Amniotic stem cell (primary cell): ENCODE measurements around the gene NTRK3.

Source experiments
- DNase-seq: peaks from one replicate; lab custom pipeline; 2025; lab: John Stamatoyannopoulos, UW

NTRK3 gene

DNA sequence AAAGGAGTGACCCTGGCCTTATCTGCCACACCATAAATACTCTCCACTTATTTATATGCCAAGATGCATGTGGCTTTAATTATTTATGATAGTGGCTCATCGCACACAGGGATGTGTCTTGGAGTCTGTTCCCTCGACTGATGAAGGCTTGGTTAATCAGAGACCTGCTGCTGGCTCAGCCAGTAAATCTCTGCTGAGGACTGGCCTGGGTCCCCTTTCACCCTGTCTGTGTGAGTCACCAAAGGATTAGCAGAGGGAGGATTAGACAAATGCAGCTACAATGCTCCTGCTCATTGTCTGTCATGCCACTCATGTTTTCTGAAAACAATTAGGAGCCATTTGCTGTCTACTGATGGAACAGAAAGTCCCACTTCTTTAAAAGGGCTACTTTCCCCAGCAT lies 226.8 kb downstream of the NTRK3 start:
- DNase-seq: no peak

DNA sequence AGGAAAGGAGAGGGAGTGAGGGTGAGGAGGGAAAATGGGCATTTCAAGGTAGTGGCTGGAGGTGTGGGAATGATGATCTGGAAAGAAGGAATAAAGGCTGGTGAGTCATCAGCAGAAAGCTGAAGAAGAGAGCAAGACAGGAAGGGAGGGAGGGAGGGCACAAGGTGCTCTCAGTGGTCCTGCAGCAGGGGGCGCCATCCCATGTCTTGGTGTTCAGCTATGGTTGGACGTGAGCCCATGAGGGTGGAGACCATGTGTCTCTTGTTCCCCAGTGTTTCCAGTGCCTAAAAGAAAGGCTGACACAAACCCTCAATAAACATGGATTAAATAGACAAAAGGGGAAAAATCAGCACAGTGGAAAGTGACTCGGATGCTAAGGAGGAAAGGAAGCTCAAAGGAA lies 228.5 kb downstream of the NTRK3 start:
- no peak for DNase-seq

DNA sequence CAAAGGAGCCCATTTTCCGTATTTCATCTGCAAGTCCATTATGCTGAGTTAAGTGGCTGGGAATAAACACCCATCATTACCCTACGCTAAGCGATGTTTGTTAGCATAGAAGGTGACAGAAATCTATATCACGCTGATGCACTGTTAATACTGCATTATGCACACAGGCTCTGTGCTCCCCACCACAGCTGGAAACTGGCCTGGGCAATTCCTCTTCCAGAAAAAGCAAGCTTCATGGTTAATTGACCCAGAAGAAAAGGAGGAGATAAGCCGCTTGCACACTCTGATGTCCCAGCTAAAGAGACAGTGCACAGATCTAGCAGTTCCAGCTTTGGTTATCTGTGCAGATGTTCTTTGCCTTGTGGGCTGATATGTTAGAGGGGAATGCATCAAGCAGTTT lies 232.6 kb downstream of the NTRK3 start:
- no peak for DNase-seq

DNA sequence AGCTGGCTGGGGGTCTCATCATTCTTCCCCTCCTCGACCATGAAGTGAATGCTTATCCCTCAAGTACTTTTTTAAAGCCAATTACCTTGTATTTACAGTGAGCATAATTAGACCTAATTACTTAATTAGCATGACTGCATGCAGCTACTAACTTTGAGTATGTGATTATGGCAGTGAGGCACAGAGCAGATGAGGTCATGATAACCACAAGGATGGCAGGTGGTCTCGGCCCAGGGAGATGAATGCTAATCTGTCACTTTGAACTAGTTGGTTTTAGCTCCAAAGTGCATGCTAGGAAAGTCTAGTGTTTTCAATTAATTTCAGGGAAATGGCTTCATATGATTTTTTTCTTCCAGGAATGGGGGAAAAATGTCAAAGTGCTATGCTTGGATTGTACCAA lies 233.8 kb downstream of the NTRK3 start:
- DNase-seq: no peak

DNA sequence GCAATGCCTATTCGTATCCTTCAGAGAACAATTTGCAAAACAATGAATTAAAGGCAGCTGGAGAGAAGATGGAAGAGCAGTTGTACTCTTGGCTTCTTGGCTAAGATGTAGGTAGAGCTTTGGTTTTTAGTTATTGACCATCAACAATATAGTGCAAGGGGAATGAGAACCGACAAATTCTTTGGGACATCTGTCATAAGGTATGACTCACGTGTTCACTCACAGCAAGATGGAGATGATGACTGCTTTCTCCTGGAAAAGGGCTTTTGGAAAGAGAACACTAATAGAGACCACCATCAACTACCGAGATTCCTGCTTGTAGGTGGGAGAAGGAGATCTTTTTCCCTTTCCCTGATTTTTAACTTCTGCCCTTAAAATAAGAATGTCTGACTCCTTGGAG lies 234.9 kb downstream of the NTRK3 start:
- no peak for DNase-seq

DNA sequence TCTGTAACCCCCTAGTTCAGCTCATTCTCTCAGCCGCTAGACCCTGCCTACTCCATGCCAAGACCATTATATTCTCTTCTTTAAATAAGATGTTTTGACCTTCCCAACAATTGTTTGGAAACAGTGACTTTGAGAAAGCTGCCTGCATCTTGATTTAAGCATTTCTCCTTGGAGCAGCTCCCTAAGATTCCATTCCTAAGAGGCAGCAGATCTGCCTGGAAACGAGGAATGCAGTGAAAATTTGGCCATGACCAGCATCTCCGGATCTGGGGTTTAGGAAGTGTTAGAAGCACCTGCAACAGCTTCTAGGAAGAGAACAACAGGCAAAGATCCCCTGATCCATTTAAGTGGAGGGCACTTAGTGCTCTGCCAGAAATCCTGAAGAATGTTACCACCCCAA lies 235.7 kb downstream of the NTRK3 start:
- no peak for DNase-seq

DNA sequence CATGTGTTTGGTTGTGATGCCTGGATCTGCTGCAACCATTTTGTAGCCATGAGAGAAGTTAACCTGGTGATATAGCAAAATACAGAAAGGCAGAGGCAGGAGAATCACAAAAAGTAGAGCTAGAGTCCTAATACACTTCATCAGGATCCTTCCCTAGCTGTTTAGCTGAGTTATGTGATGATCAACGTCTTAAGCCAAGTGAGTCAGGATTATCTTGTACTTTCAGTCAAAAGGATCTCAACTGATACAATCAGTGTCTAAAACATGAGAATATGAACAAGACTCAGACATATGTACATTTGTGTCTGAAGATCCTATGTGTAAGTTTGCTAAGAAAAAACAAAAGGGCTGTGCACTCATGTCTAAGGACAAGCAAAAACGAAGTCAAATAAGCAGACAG lies 236.9 kb downstream of the NTRK3 start:
- DNase-seq: no peak

DNA sequence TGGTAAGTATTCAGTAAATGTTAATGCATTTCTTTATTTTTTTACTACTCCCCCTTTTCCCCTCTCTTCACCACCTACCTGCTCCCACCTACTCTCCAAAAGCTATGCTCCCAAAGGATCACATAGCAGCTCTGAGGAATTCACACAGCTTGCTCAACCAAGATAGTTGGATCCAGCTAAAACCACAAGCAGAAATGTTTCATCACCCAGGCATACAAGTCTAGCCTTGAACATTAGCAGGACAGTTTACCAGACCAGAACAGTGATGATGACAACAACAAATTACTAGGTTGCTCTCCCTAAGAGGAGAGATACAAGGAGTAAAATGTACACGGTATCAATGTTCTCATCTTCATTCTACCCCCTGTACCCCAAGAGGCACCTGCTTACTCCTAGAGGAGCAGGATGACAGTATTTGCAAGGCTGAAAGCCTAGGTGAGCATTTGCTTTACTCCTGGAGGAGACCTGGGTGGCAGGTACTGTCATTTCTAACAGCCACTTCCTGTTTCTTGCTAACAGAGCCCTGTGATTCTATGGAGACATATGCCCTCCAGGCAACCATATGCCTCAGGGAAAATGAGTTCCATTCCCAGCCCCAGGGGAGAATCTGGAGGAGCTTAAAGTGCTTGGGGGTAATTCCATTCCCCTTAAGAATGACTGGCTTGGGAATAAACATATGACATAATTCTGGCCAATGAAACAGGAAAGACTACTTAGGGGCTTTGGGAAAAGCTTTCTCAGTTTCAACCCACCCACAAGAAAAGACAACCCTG lies 237.5 kb downstream of the NTRK3 start:
- DNase-seq: no peak

DNA sequence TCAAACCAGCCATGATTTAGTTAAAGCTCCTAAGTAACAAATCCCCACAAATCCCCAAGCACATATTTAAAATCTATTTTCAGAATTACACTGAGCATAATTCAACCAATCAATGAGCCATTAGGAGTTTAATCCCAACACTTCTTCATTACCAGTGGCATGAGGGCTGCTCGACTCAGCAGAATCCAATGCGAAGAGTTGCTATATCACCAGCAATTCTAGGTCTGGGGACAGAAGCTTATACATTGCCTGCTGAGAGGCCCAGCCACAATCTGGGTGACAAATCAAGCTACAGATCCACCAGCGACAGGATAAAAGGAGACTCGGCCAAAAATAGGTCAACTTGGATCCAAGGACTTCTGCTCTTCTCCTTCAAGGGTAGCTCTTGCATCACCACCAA lies 238.8 kb downstream of the NTRK3 start:
- DNase-seq: no peak

DNA sequence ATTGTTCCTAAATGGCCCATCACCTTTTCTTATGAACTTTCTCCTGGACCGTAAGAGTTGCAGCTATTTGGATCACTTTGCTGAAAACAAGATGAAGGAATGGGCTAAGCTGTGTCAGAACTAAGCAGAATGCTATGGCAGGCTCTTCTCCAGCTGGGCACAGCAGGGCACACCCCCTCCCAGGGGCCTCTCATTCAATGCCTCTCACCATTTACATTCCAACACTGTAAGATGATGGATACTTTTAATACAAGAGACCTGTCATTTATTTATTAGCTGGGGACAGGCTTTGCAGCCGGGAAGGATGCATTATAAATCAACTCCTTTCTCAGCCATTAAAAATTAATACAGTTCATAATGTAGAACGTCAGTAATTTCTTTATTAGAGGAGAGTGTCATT lies 240.1 kb downstream of the NTRK3 start:
- no peak for DNase-seq

DNA sequence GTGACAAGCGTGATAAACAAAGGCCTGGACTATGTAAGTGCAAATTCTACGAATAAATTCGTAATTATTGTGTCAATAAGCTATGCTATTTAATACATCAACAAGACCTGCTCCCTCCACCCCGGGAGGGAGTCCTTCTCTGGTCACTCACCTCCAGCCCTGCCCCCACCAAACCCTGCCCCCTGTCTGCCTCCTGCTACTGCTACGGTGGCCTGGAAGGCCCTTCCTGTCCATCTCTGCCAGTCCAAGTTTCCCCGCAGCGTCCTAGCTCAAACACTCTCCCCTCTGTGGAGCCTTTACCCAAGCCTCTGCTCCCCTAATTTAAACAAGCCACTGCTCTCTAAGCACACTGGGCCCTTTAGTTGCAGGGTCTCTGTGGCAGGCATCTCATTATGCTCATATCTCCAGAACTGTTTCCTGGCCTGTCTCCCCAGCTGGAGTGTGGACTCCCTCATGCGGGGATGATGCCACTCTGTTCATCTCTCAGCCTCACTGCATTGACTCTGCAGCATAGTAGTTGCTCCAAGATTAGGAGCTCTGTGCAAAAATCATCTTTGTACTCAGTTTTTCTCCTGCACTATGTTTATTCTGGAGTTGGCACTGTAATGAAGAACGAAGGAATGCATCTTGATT lies 241.2 kb downstream of the NTRK3 start:
- no peak for DNase-seq

DNA sequence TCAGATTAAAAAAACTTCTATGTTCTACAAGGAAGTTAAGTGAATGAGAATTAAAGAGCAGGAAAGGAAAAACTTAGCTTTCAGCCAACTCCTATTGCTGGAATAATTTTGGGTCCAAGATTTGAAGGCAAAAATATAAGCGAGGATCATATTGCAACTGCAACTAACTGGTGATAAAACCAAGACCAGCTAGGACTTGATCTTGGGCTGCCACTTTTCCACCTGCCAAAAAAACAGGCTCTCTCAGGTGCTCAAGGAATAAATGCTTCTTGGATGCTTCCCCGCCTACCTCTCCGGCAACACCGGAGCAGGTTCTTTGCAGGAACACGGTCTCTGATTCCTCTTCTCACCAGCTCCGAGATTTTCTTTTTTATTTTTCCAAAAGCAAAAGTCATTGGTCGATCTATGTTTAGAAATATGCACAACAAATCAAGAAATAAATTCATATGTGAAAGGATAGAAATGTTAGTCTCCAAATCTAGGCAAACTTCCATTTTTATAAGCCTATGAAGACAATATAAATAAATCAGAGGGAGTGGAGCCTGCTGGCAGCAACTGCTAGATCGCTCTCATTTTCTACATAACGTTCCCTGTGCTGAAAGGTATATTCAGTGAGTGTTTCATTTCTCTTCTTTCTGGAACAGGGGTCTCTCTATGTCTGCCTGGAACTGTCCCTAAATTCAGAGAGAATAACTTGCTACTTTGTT lies 241.9 kb downstream of the NTRK3 start:
- no peak for DNase-seq

DNA sequence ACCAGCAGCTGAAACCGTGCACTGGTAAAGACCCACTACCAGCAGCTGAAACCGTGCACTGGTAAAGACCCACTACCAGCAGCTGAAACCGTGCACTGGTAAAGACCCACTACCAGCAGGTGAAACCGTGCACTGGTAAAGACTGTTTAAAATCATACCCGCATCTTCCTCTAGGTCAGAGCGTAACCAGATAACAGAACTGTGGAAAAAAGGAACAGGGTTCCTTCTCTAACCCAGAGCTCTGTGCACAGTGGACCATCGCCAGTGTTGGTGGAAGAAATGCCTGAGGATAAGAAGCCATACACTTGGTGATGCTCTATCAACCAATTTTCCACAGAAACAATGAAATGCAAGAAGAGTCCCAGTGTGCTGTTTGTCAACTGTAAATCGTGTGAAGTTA lies 243.4 kb downstream of the NTRK3 start:
- DNase-seq: no peak

DNA sequence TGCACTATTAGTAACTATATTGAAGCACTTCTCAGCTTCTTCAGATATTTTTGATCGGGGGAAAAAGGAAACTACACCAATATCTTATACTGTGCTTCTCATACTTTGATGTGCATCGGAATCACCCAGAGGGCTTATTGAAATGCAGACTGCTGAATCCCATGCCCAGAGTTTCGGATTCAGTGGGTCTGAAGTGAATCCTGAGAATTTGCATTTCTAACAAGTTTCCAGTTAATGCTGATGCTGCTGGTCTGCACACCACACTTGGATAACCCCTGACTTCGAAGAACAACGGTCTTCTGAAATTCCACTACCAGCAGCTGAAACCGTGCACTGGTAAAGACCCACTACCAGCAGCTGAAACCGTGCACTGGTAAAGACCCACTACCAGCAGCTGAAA lies 243.9 kb downstream of the NTRK3 start:
- DNase-seq: no peak

DNA sequence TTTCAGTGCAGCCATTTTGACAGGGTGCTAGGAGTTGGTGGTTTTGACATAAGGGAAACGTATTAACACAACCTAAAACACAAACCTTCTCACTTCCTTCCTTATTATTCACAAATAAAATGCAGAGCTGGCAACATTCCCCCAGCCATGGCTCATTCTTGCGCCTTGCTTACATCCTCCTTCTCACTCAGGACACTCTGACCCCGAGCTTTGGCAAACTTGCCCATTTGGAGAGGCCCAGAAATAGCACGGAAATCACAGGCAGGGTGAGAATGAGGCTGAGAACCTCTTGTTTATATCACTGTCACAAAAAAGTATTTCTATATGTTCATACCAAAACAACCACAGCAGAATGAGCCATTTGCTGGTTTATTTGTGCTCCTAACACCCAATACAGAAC lies 244.3 kb downstream of the NTRK3 start:
- no peak for DNase-seq

DNA sequence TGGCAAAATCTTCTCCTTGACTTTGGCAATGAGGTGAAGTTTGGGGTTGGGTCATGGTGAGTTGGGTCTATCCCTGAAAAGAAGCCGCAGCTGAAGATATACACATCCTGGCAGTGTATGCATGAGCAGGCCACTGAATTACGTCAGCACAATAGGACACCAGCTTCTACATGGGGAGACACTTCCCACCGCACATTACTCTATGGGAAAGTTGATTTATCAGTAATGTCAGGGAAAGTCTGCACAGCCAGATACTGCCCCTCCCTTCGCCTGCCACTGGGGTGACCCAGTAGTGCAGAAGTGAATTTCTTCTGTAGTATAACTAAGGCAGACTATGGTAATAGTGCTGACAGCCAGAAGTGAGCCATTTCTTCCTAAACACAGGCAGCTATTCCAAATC lies 245.0 kb downstream of the NTRK3 start:
- DNase-seq: no peak

DNA sequence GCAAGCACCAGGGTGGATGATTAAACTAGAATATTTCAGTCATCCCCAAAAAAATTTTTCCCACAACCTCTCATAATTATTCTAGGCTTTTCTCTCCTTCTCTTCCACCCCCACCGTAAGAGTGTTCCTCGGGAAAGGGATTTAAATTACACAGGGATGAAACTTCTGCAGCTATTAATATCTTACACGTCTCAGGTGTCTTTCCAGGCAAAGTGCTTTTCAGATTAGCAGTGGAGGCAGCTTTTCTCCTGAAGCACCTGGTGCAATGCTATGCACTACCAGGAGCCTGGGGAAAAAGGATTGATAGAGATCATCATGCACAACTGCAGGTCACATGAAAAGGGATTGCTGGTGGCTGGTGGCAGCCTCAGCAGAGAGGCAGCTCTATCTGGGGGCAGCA lies 250.4 kb downstream of the NTRK3 start:
- DNase-seq: no peak

DNA sequence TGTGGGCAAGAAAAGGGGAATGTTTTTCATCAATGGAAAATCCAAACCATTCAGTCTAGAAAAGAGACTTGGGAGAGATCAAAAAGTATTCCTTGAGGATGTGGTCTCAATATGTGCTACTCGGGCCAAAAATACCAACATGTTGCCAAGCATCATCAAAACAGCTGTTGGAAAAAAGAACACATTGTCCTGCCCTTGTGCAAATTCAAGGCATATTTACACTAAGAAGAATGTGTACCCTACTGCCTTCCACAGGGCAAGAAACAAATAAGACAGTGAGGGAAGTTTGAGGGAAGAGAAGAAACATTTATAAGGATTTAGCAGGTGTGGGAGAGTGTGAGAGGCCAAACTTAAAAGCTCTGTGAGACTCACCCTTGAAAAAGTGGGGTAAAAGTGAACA lies 252.1 kb downstream of the NTRK3 start:
- no peak for DNase-seq

DNA sequence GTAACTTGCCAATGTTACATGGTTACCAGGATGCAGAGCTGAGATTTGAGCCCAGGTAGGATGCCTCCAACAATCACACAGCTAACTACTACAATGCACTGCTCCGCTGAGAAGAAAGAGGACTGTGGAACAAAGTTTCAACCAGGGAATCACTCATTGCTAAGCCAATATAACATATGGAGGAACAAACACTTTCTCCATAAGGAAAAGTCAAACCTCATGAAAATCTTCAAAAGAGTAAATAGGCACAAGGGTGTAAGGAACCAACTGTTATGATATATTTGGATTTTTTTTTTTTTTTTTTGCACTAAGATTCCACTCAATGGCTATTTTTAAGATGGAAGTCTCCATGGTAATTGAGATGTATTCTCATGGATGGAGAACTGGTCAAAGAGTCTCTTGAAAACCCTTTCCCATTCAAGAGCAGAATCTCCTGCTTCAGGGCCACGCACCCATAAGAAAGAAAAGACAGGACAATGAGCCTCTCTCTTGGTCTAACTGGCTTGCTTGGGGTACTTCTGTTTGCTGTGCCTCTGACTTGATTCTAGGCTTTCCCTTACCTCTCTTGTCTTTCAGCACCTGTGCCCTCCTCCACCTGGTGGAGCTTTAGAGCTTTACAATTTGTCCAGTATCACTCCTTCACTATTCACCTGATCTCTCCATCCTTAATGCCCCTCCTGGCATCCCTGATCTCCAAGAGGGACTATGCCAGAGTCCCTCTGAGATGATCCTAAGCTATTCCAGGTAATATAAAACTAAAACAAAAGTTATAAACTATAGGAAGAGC lies 252.8 kb downstream of the NTRK3 start:
- DNase-seq: no peak

DNA sequence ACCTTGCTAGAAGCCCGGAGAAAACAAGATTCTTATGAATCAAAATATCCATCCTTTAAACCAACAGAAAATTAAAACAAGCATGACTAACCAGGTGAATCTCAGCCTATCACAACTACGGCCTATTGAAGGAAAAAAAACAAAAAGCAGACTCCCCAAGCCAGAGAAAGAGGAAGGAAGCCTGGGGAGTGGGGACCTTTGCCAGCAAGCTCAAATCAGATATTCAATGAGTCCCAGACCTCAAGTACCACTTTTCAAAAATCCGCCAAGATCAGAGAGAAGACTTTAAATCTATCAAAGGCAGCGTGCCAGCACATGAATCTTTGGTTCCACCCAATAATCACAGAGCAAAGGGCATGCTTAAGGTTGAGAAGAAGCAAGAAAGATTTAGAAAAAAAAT lies 253.8 kb downstream of the NTRK3 start:
- no peak for DNase-seq

DNA sequence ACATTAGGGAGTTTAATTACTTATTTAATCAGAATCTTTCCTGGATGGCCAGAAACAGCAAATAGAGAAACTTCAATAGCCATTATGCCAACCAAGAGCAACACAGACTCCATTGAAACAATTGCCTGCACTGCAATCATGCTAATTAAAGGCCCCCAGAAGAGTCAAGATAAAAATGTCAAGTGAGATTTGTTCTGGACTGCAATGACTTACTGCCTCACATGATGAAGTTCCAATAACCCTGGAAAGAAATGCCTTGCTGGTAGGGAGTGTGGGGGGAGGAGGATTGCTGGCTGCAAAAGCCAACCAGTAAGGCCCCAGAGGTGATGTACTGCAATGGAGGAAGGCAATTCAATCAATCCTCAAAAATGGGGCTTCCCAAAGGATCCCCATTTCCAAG lies 257.9 kb downstream of the NTRK3 start:
- no peak for DNase-seq

DNA sequence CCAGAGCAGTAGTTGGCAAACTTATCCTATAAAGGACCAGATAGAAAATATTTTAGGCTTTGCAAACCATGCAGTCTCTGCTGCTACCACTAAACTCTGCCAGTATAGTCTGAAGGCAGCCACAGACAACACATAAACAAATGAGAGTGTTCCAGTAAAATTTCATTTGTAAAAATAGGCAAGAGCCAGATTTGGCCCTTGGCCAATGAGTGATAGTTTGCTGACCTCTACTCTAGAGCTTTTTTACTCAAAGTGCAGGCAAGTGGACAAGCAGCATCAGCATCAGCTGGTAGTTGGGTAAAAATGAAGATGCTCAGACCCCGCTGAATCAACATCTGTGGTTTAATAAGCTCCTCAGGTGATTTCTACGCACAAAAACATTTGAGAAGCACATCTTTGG lies 269.8 kb downstream of the NTRK3 start:
- no peak for DNase-seq

DNA sequence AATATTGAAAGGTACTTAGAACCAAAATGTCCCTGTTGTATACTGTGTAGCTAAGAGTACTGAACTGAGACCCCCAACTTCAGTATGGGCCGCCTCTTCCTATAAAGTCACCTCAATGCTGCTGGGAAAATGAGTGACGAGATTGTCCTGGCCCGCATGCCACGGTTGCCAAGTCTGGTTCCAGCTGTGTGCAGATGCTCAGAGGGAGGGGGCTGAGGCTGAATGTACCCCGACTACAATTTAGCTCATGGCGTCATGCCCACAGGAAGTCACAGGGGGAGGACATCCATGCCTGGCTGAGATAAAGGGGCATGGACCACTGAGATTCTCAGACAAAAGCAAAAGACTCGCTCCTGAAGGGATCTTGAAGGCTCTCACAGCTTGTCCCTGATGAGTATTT lies 271.1 kb downstream of the NTRK3 start:
- no peak for DNase-seq
